Measurements from ENCODE around the gene B4GALT5. TPM values are rescaled to one million over a fixed set of nuclear protein-coding genes. Genes with fewer than 3 reads are reported as not detected.

The B4GALT5 gene
- total RNA-seq, 1 donor from 2014 or later = 72.9 TPM

- peaks cover 40% of the 10 kb centered on the region for H3K36me3 Mint-ChIP-seq (ENCODE audit: low read depth)
- ChIA-PET POLR2A (interaction anchor here (0.6 to 1.7 kb wide), 6 partner anchors 8 to 127 kb away, joined by 3 to 12 read pairs (median 4); partner anchors contain the start of gene SLC9A8), CTCF (no interaction called here)
- no peak for DNase-seq
- H3K27ac Mint-ChIP-seq = no peak overlapping the region
- H3K4me1 Mint-ChIP-seq = peaks cover 41% of the 10 kb centered on the region
- intact Hi-C loops (cut with micrococcal nuclease) = no loop called here
- no peaks in the 10 kb centered on the region for H3K9me3 Mint-ChIP-seq
- H3K4me3 Mint-ChIP-seq = no peak overlapping the region
- TF ChIP-seq, protein P1, sequence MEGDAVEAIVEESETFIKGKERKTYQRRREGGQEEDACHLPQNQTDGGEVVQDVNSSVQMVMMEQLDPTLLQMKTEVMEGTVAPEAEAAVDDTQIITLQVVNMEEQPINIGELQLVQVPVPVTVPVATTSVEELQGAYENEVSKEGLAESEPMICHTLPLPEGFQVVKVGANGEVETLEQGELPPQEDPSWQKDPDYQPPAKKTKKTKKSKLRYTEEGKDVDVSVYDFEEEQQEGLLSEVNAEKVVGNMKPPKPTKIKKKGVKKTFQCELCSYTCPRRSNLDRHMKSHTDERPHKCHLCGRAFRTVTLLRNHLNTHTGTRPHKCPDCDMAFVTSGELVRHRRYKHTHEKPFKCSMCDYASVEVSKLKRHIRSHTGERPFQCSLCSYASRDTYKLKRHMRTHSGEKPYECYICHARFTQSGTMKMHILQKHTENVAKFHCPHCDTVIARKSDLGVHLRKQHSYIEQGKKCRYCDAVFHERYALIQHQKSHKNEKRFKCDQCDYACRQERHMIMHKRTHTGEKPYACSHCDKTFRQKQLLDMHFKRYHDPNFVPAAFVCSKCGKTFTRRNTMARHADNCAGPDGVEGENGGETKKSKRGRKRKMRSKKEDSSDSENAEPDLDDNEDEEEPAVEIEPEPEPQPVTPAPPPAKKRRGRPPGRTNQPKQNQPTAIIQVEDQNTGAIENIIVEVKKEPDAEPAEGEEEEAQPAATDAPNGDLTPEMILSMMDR (IDR thresholded peaks at IDR 0.05) = no peak
- no peak for ATAC-seq (ENCODE audit: low read depth)
- no peaks in the 10 kb centered on the region for H3K27me3 Mint-ChIP-seq
These were observed 27.9 kb downstream of the B4GALT5 start for GRCh38 chr20:49685809-49686208.

- H3K36me3 Mint-ChIP-seq (ENCODE audit: low read depth) = peaks cover 42% of the 10 kb centered on the region
- TF ChIP-seq, protein P1 (IDR thresholded peaks at IDR 0.05) = no peak
- H3K9me3 Mint-ChIP-seq = no peaks in the 10 kb centered on the region
- no peak for DNase-seq
- no peak overlapping the region for H3K4me3 Mint-ChIP-seq
- H3K27me3 Mint-ChIP-seq = no peaks in the 10 kb centered on the region
- no peak for ATAC-seq (ENCODE audit: low read depth)
- peaks cover 43% of the 10 kb centered on the region for H3K4me1 Mint-ChIP-seq
- no peak overlapping the region for H3K27ac Mint-ChIP-seq
- ChIA-PET CTCF (no interaction called here), POLR2A (no interaction called here)
- intact Hi-C loops (cut with micrococcal nuclease) = no loop called here
These were observed 28.5 kb downstream of the B4GALT5 start for GRCh38 chr20:49685161-49685601.

GRCh38 chr20:49684335-49684997 lies 29.2 kb downstream of the B4GALT5 start:
- POLR2A ChIA-PET = no interaction called here
- peaks cover 42% of the 10 kb centered on the region for H3K36me3 Mint-ChIP-seq (ENCODE audit: low read depth)
- no peaks in the 10 kb centered on the region for H3K27me3 Mint-ChIP-seq
- no peak overlapping the region for H3K4me3 Mint-ChIP-seq
- peaks cover 46% of the 10 kb centered on the region for H3K4me1 Mint-ChIP-seq
- CTCF ChIA-PET = interaction anchor here (1.4 kb wide), 1 partner anchor 9 kb away, joined by 4 read pairs; no protein-coding TSS in a partner anchor
- ATAC-seq (ENCODE audit: low read depth) (no peak), DNase-seq (no peak)
- TF ChIP-seq, protein P1 (IDR thresholded peaks at IDR 0.05) = no peak
- peak overlapping the region; percentile 22 for H3K27ac Mint-ChIP-seq
- no peaks in the 10 kb centered on the region for H3K9me3 Mint-ChIP-seq
- intact Hi-C loops (cut with micrococcal nuclease) = no loop called here

DNA sequence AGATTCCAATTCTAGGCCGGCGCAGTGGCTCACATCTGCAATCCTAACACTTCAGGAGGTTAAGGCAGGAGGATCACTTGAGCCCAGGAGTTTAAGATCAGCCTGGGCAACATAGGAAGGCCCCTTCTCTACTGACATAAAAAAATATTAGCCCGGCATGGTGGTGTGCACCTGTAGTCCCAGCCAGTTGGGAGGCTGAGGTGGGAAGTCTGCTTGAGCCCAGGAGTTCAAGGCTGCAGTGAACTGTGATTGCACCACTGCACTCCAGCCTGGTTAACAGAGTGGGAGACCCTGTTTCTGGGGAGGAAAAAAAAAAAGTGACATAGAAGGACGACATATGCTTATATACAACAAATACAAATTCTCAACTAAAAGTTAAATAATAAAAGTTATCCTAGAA lies 30.9 kb downstream of the B4GALT5 start:
- TF ChIP-seq, protein P1 (IDR thresholded peaks at IDR 0.05) = no peak
- Mint-ChIP-seq H3K4me3 (no peak overlapping the region), H3K27ac (no peak overlapping the region), H3K36me3 (ENCODE audit: low read depth) (peaks cover 36% of the 10 kb centered on the region), H3K4me1 (peaks cover 54% of the 10 kb centered on the region), H3K9me3 (no peaks in the 10 kb centered on the region), H3K27me3 (no peaks in the 10 kb centered on the region)
- intact Hi-C loops (cut with micrococcal nuclease) = no loop called here
- ATAC-seq (ENCODE audit: low read depth) (no peak), DNase-seq (no peak)
- CTCF ChIA-PET = interaction anchor here (1.4 kb wide), 1 partner anchor 11 kb away, joined by 4 read pairs; no protein-coding TSS in a partner anchor
- POLR2A ChIA-PET = no interaction called here

DNA sequence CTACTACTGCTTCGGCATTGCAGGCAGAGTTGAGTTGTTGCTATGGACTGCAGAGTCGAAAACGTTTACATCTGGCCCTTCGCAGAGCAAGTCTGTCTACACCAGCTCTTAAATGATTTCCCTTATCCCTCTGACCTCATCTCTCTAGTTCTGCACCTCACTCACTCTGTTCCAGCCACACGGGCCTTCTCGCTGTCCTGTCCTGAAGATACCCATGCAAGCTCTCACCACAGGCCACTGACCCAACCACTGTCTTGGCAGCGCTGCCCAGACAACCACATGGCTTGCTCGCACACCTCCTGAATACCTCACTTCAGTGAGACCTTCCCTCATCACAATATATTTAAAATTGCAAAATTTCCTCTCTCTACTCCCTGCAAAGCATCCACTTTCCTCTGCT lies 31.4 kb downstream of the B4GALT5 start:
- no peak for DNase-seq
- H3K4me1 Mint-ChIP-seq = peaks cover 56% of the 10 kb centered on the region
- H3K27ac Mint-ChIP-seq = no peak overlapping the region
- H3K27me3 Mint-ChIP-seq = no peaks in the 10 kb centered on the region
- ATAC-seq (ENCODE audit: low read depth) = no peak
- TF ChIP-seq, protein P1 (IDR thresholded peaks at IDR 0.05) = no peak
- H3K4me3 Mint-ChIP-seq = no peak overlapping the region
- peaks cover 36% of the 10 kb centered on the region for H3K36me3 Mint-ChIP-seq (ENCODE audit: low read depth)
- POLR2A ChIA-PET = no interaction called here
- CTCF ChIA-PET = interaction anchor here (1.2 kb wide), 1 partner anchor 164 kb away, joined by 3 read pairs; no protein-coding TSS in a partner anchor
- intact Hi-C loops (cut with micrococcal nuclease) = no loop called here
- no peaks in the 10 kb centered on the region for H3K9me3 Mint-ChIP-seq
